VCaP (cell line): ENCODE results near the gene PCYOX1L.

ENCODE experiments used
- H3K27ac ChIP-seq: fragments of 450-650 bp; 2 replicates; pipeline ENCODE4 v1.5.1; 2017
- TF ChIP-seq, protein P1 (sequence below): fragments of 450-650 bp; conservative IDR thresholded peaks from 2 replicates; pipeline ENCODE4 v1.5.1; 2017; ENCODE audit warnings: mild to moderate bottlenecking, moderate library complexity

PCYOX1L gene

DNA sequence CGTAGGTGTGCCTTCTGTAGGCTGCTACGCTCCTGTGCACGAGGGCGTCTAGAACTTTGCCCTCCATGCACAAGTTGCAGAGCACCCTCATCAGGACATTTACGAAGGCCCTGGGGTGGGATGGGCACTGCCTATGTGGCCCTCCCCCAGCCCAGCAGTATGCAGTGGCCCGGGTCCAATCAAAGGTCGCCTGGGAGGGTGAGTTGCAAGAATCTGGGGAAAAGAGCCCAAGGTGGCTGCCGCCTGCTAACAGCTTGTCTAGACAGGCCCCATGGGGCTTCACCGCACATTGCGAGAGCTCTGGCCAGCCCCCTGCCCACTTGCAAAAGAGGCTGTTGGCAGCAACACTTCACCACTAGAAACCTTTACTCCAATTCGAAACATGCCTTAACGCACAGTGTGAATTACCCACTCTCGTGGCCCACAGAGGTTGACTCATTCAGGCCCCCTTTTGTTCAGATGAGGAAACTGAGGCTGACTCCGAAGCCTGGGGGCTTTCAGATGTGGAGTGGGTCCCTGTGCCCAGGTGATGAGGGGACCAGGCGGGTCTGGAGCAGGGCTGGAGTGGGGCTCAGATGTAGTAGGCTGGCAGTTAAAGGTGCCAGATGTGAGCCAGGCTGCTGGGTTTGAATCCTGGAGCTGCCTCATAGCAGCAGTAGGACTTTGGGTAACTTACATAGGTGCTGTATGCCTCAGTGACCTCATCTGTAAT is 53.0 kb downstream of the PCYOX1L start:
- TF ChIP-seq, protein P1, sequence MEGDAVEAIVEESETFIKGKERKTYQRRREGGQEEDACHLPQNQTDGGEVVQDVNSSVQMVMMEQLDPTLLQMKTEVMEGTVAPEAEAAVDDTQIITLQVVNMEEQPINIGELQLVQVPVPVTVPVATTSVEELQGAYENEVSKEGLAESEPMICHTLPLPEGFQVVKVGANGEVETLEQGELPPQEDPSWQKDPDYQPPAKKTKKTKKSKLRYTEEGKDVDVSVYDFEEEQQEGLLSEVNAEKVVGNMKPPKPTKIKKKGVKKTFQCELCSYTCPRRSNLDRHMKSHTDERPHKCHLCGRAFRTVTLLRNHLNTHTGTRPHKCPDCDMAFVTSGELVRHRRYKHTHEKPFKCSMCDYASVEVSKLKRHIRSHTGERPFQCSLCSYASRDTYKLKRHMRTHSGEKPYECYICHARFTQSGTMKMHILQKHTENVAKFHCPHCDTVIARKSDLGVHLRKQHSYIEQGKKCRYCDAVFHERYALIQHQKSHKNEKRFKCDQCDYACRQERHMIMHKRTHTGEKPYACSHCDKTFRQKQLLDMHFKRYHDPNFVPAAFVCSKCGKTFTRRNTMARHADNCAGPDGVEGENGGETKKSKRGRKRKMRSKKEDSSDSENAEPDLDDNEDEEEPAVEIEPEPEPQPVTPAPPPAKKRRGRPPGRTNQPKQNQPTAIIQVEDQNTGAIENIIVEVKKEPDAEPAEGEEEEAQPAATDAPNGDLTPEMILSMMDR, result no peak
- no peak overlapping the region for H3K27ac ChIP-seq

DNA sequence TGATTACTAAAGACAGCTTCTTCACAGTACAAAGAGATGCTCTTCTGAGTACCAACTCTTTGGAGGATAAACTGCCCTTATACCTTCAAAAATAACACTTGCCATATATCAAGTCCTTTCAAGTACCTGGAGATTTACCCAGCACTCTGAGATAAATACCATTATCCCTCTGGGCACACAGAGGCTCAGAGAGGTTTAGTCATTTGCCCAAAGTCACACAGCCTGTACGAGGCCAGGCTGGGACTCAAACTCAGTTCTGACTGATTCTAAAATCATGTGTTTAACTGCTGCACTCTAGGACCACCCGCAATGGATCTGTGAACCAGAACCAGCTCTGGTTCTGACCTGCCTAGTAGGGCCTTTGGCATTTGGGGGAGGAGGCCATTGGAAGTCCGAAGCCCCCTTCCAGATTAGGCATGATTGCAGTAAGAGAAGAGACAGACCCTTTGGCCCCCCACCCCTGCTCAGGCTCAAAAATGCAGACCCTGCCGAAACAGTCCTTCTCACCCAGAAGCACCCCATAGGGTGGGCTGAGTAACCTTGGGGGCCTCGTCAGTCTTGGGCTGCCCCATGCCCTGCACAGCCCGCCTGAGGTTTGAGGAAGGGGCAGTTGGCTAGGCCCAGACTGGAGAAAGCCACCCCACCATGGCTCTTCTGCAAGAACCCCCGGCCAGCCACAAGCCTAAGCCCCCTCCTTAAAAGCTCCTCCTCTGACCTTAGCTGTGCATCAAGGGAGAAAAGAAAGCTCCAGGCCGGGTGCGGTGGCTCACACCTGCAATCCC is 54.1 kb downstream of the PCYOX1L start:
- H3K27ac ChIP-seq, result no peak overlapping the region
- TF ChIP-seq, protein P1, result no peak

DNA sequence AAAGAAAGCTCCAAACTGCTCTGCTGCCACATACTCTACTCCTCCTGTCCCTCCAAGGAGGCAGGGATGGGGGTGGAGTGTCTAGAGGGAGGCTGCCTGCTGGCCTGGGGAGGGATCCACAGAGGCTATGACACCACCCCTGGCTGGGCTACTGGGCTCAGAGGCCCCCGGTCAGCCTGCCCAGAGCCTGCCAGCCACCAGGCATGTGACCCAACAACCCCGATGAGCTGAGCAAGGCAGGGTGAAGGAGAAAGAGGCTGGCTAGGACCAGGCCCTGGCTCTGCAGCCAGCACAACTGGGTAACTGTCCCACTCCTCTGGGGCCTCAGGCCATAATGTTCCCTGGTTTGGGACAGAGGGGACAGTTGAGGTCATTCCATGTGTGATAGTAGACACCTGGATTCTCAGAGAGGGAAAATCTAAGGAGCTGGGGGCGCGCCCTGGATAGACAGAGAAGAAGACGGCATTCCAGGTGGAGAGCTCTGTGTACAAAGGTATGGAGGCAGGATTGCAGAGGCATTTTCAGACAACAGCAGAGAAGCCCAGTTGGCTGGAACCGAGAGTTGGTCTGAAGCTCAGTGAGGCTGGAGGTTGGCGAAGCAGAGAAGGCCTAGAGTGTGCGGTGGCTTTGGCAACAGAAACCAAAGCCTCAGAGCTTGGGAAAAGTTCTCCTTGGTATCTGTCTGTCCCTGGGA is 55.1 kb downstream of the PCYOX1L start:
- TF ChIP-seq, protein P1, result no peak
- no peak overlapping the region for H3K27ac ChIP-seq

DNA sequence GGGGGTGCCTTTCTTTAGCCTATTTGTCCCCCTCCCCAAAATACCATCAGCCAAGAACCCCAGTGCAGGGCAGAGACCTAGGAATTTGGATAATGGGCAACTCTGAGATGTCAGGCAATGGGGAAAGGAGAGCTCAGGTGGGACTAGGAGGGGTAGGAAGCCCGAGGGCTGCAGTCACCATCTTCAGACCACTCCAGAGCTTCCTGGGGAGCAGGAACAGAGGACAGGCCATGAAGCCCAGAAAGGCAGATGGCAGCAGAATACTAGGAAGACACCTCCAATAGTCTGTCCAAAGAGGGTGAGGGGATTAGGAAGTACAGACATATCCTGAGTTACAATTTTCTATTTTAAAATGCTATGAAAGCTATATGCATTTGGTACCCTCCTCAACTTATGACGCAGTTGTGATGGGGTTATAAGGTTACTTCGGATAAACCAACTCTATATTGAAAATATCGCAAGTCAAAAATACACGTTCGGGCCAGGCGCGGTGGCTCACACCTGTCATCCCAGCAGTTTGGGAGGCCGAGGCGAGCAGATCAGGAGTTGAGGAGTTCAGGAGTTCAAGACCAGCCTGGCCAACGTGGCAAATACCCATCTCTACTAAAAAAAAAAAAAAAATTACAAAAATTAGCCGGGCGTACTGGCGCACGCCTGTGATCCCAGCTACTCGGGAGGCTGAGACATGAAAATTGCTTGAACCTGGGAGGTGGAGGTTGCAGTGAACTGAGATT is 55.8 kb downstream of the PCYOX1L start:
- TF ChIP-seq, protein P1, result no peak
- H3K27ac ChIP-seq, result no peak overlapping the region

DNA sequence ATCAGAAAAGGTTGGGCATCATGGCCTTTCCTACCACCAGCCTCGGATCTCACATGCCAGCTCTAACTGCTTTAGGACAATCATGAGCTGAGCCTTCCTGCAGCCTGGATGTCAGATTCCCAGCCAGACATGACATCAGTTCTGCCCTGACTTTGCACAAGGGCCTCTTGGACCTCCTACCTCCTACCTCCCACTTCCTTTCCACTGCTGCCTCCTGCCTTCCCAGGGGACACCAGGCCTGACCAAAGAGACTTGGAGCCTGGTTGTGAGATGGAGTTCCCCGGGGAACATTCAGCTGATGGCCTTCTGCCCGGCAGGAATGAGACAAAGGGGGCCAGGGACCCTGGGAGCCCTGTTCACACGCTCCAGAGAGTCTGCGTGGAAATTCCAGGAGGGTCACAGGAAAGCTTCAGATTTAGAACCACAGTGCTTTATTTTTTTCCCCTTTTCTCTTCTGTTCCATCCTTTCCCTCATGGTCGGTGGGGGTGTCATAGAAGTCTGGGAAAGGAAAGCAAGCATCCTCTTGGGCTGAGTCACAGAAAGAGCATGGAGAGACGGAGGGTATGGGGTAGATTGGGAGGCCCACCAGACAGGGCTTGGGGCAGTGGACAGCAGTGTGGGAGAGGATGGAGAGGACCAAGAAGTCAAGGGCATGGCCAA is 56.7 kb downstream of the PCYOX1L start:
- H3K27ac ChIP-seq, result no peak overlapping the region
- TF ChIP-seq, protein P1, result no peak

DNA sequence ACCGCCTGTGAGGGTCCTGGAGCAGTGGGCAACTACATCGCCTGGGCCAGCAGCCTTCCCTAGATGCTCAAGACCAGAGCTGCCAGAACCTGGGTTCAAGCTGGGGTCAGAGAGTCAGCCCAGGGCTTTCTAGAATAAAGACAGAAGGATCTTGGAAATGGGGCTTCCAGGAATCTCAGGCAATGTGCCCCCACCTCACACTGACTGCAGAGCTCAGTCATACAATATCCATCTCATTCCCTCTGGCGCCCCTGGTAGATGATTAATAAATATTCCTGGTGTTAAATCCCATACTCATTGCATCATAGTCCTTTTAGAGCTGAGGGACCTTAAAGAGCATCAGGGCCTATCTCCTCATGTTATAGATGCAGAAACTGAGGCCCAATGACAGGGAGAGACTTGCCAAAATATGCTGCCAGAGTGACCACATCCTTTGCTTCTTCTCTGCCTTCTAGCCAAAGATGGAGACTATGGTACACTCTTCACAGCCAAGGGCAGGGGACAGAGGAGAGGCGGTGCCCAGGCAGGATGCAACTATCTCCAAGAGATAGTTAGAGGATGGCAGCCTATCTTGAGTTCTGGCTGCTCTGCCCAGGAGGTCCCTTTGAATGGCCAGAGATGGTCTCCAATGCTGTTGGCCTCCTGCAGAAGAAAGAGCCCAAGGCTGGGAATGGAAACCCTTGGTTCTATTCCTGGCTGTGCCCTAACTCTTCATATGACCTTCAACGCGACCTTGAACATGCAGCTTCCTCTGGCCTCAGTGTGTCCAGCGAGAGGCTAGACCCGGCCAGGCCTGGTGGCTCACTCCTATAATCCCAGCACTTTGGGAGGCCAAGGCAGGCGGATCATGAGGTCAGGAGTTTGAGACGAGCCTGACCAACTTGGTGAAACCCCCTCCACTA is 57.5 kb downstream of the PCYOX1L start:
- H3K27ac ChIP-seq, result no peak overlapping the region
- TF ChIP-seq, protein P1, result no peak
